Effector memory CD8-positive, alpha-beta T cell (primary cell): ENCODE measurements around the gene SYT5.
A peak's percentile ranks its signal among the peaks of the same experiment; 100 is the strongest.

Experiments used
- ATAC-seq: fragments of 150-1000 bp; cut with Tn5 transposase; replicated peaks from 2 replicates; pipeline ENCODE4 v1.10.0; 2021; ENCODE audit warnings: mild to moderate bottlenecking, moderate library complexity
- DNase-seq, 3 experiments: peaks; one replicate each; pipeline ENCODE4 v3.0.0; 2021
- H3K27ac Mint-ChIP-seq, 2 donors: one replicate each; pipeline ENCODE4 v1.8.0; 2022; ENCODE audit warnings: mild to moderate bottlenecking in 2 of 2, mixed read lengths in 2 of 2, moderate library complexity in 2 of 2
- H3K27me3 Mint-ChIP-seq, 2 donors: one replicate each; pipeline ENCODE4 v1.8.0; 2022; ENCODE audit warnings: mixed read lengths in 2 of 2
- H3K36me3 Mint-ChIP-seq: one replicate; pipeline ENCODE4 v1.8.0; 2022; ENCODE audit warnings: mild to moderate bottlenecking, moderate library complexity, mixed read lengths; ENCODE audit not compliant: insufficient read depth
- H3K4me1 Mint-ChIP-seq, 2 donors: one replicate each; pipeline ENCODE4 v1.8.0; 2022; ENCODE audit warnings: low read depth in 2 of 2, mixed read lengths in 2 of 2
- H3K4me3 Mint-ChIP-seq, 2 donors: one replicate each; pipeline ENCODE4 v1.8.0; 2022; ENCODE audit warnings: mild to moderate bottlenecking in 2 of 2, mixed read lengths in 2 of 2, moderate library complexity in 2 of 2
- H3K9me3 Mint-ChIP-seq, 2 donors: one replicate each; pipeline ENCODE4 v1.8.0; 2022; ENCODE audit warnings: mixed read lengths in 2 of 2

The SYT5 gene

DNA sequence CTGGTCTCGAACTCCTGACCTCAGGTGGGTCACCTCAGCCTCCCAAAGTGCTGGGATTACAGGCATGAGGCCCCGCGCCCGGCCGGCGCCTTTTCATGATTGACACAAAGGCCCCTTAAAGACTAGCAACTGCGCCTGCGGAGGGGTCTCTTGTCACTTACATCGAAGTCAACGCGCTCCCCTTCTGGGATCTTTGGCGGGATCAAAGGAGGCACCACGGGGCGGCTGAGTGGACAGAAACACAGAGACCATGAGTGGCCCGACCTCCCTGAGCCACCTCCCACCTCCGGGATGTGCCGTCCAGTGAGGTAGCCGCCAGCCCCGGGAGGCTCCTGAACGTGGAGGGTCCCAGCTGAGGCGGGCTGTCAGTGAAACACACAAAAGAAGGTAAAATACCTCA is 38.4 kb downstream of the SYT5 start:
- Mint-ChIP-seq H3K27ac (no peak overlapping the region), H3K4me1 (peaks cover 6 to 10% of the 10 kb centered on the region in 2 donors), H3K36me3 (peaks cover 2% of the 10 kb centered on the region), H3K27me3 (peaks cover 49 to 90% of the 10 kb centered on the region in 2 donors), H3K4me3 (no peak overlapping the region), H3K9me3 (no peaks in the 10 kb centered on the region)
- no peak for ATAC-seq
- DNase-seq, result no peak

DNA sequence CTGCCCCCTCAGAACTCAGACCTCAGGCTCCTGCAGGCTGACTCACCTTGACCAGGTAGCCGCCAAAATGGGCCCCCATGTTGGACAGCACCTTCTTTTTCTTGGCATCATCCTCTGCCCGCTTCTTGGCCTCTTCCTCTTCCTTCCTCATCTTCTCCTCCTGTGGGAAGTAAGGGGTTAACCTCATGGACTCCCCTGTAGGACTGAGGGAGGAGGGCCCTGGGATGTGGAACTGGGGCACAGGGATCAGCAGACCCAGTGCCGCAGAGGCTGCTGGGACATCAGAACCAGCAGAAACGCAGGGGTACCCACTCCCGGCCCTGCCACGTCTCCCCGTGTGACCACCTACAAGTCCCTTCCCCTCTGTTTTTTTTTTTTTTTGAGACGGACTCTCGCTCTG is 42.2 kb downstream of the SYT5 start:
- no peaks in the 10 kb centered on the region for H3K9me3 Mint-ChIP-seq
- peaks cover 0 to 2% of the 10 kb centered on the region in 2 donors for H3K4me1 Mint-ChIP-seq
- H3K27me3 Mint-ChIP-seq, result peaks cover 31 to 72% of the 10 kb centered on the region in 2 donors
- DNase-seq, result no peak
- peak overlapping the region in 1 of 2 donors; percentile 51 for H3K27ac Mint-ChIP-seq
- H3K36me3 Mint-ChIP-seq, result peaks cover 3% of the 10 kb centered on the region
- H3K4me3 Mint-ChIP-seq, result no peak overlapping the region
- no peak for ATAC-seq

DNA sequence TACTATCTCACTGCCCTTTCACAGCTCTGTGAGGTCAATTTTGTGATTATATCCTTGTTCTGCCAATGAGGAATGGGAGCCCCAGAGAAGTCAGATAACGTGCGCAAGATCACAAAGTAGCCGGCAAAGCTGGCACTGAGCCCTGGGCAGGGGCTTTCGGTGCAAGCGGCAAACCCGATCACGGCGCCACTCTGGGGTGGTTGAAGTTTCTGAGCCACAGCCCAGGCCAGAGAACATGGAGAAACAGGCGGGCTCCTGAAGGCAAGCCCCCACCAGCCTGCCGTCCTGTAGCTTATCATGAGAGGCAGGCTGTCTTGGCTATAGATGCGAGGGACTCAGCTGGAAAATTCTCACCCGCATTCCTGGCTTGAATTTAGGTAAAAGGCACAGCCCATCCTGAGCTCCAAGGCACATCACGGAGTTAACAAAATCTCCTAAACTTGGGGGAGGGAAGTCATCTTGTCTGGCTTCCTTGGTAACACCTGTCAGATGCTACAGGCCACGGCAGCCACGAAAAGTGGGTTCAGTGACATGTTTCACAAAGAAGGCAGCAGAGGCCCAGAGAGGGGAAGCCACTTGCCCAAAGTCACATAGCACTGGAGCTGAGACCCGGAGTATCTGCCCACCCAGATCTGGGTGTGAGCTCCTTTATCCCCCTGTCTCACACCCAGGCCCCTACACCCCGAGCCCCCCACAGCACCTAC is 43.5 kb downstream of the SYT5 start:
- no peak for DNase-seq
- Mint-ChIP-seq H3K9me3 (no peaks in the 10 kb centered on the region), H3K27me3 (peaks cover 37 to 72% of the 10 kb centered on the region in 2 donors)

DNA sequence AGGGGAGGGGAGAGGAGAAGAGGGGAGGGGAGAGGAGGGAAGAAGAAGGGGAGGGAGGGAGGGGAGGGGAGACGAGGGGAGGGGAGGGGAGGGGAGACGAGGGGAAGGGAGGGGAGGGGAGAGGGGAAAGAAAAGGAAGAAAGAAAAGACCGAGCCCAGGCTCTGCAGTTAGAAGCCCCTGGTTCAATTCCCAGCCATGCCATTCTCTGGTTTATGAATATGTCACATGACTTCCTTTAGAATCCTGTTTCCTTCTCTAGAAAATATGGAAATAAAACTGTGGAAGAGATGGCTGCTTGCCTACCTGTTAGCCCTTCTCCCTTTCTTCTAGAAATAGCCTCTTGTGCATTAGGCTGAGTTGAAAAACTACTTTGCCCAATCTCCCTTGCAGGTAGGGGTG is 45.4 kb downstream of the SYT5 start:
- ATAC-seq (no peak), DNase-seq (no peak)
- Mint-ChIP-seq H3K4me3 (no peak overlapping the region), H3K36me3 (peaks cover 3% of the 10 kb centered on the region), H3K27ac (no peak overlapping the region), H3K9me3 (no peaks in the 10 kb centered on the region), H3K4me1 (no peaks in the 10 kb centered on the region), H3K27me3 (peaks cover 43 to 77% of the 10 kb centered on the region in 2 donors)

More for the DNA sequence above, 43.5 kb downstream of the SYT5 start:
- peaks cover 3% of the 10 kb centered on the region for H3K36me3 Mint-ChIP-seq
- H3K4me1 Mint-ChIP-seq, result peaks cover 0 to 2% of the 10 kb centered on the region in 2 donors
- H3K27ac Mint-ChIP-seq, result no peak overlapping the region
- no peak for ATAC-seq
- H3K4me3 Mint-ChIP-seq, result no peak overlapping the region

DNA sequence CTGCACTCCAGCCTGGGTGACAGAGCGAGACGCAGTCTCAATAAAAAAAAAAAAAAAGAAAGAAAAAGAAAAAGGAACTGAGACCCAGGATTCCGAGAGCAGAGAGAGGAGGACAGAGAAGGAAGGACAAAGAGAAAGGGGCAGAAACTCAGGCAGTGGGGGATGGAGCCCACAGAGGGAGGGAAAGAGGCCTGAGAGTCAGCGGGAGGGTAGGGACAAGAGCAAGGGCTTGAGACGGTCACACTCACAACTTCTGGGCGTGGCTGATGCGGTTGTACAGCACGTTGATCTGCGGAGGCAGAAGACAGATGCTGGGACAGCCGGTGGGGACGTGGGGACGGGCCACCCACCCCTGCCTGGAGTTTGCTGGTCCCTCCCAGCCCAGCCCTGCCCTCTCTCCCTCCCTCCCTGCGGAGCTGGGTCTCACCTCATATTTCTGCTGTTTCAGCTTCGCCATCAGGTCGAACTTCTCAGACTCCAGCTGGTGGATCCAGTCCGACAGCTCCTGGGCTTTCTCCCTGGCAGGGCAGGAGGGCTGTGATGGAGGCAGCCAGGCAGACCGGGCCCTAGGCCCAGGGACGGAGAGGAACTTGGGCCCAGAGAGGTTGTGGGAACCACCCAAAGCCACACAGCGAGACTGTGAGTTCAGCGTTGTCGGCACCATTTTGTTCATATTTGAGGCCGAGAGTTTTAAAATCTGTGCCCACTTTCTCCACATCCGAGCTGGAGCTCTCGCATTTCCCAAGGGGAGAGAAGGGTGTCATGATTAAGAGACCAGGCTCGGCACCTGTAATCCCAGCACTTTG is 46.2 kb downstream of the SYT5 start:
- Mint-ChIP-seq H3K36me3 (peaks cover 3% of the 10 kb centered on the region), H3K27me3 (peaks cover 52 to 77% of the 10 kb centered on the region in 2 donors), H3K27ac (no peak overlapping the region), H3K4me3 (no peak overlapping the region), H3K4me1 (no peaks in the 10 kb centered on the region), H3K9me3 (no peaks in the 10 kb centered on the region)
- ATAC-seq (no peak), DNase-seq (no peak)

DNA sequence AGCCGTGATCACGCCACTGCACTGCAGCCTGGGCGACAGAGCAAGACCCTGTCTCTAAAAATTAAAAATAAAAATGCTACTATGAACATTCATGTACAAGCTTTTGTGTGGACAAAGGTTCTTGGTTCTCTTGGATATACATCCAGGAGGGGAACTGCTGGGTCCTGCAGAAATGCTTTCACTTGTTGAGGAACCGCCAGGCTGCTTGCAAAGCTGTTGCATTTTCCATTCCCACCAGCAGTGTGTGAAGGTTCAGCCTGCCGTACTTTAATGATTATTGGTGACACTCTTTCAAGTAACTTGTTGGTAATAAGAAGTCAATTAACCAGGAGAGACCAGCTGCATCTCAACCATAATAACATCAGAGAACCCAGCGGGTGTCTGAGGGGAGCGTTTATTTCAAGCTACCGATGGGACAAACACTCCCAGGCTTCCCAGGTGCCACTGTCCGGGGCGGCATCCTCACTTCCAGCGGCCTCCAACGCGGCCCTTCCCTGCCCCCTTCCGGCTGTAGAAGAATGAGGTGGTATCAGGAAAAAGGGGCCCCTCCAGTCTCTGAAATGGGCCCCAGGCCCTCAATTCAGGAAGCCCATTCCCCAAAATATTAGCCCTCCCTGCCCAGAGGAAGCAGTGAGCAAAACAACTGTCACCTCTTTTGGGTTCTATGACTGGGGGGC is 47.5 kb downstream of the SYT5 start:
- Mint-ChIP-seq H3K9me3 (no peaks in the 10 kb centered on the region), H3K36me3 (peaks cover 3% of the 10 kb centered on the region), H3K27ac (no peak overlapping the region), H3K4me1 (no peaks in the 10 kb centered on the region), H3K27me3 (peaks cover 54 to 77% of the 10 kb centered on the region in 2 donors), H3K4me3 (no peak overlapping the region)
- no peak for DNase-seq
- no peak for ATAC-seq

DNA sequence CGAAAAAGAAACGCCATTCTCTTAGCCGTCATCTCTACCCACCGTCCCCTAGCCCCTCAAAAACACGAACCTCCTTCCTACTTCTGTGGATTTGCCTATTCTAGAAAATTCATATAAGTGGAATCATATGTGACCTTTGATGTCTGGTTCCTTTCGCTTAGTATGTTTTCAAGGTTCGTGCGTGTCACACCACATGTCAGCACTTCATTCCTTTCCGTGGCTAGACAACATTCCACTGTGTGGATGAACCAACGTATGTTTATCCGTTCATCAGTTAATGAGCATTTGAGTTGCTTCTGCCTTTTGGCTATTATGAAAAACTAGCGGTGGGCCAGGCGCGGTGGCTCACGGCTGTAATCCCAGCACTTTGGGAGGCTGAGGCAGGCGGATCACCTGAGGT is 48.7 kb downstream of the SYT5 start:
- H3K4me3 Mint-ChIP-seq, result no peak overlapping the region
- no peaks in the 10 kb centered on the region for H3K9me3 Mint-ChIP-seq
- peaks cover 3% of the 10 kb centered on the region for H3K36me3 Mint-ChIP-seq
- H3K27ac Mint-ChIP-seq, result no peak overlapping the region
- H3K4me1 Mint-ChIP-seq, result no peaks in the 10 kb centered on the region
- no peak for ATAC-seq
- DNase-seq, result no peak
- H3K27me3 Mint-ChIP-seq, result peaks cover 61 to 77% of the 10 kb centered on the region in 2 donors
